Measurements from ENCODE around the gene KIF3C.

DNA sequence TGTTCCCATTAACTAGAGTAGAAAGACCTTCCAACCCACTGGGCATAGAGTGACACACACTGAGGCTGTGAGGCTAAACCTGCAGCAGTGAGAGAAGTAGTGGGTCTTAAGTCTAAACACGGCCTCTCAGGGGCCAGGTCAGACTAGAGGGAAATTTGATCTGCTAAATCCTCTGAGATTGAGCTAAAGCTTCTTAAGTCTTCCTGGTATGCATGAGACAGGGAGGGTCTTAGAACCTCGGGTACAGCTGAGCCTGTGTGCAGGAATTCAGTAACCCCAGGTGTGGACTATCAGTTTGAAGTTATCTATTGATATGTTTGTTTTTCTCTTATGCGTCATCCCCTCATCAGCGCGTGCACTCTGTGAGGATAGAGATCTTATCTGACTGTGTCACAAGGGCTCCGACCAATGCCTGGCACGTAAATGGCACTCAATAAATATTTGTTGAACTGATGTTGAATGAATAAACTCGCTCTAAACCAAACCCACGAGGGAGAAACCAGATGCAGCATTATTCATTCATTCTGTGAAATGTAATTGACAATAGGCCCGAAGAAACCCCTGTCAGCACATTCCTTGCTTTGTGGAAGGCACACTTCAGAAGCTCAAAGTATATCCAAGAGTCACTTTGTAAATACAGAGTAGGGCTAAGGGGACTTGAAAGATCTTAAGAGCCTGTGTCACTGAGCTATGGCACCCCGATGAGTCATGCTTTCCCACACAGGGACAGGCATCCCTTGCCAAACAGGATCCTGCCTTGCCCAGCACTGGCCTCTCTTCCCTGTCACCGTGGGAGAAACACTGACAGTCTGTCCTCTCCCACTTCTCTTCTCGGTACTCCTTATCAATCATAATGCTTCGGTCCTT is 29.9 kb upstream of the KIF3C start:
- TF ChIP-seq CTCF (IDR thresholded peaks at IDR 0.05) (no peak), ZFX (IDR thresholded peaks at IDR 0.05; ENCODE audit: borderline replicate concordance) (no peak)

All from 22Rv1 (cell line).